Measurements from ENCODE around the gene ZNF331. TPM values are rescaled to one million over a fixed set of nuclear protein-coding genes. Genes with fewer than 3 reads are reported as not detected.

Gene ZNF331
- total and polyA plus RNA-seq, 2 of the 8 experiments (the other 6 are each of a cell fraction or from before 2014, with no cell fraction given) = 30.0 to 44.1 TPM

DNA sequence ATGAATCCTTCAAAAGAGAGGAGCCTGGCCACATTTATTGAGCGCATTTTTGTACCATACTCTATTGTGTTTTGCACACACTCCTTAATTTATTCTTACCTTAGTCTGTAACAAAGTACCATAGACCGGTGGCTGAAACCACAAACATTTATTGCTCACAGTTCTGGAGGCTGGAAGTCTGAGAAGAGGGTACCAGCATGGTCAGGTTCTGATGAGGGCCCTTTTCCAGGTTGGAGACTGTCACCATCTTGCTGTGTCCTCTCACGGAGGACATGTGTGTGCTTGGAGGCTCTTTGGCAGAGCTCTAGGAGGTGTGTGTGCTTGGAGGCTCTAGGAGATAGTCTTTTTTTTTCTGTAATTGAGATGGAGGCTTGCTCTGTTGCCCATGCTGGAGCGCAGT, 2.1 kb downstream of the ZNF331 start:
- peaks cover 7 to 15% (median 12%) of the 10 kb centered on the region in 4 experiments for H3K36me3 ChIP-seq (ENCODE audit: control insufficient read depth in 2 of 4, insufficient read depth in 4 of 4, low read length in 3 of 4)
- TF ChIP-seq CBX5 (IDR thresholded peaks at IDR 0.05; ENCODE audit: low read depth, low read length) (no peak), JUND (IDR thresholded peaks at IDR 0.05; ENCODE audit: low read length) (no peak), KDM5A (IDR thresholded peaks at IDR 0.05; ENCODE audit: low read length) (no peak)
- TF ChIP-seq, protein P1, sequence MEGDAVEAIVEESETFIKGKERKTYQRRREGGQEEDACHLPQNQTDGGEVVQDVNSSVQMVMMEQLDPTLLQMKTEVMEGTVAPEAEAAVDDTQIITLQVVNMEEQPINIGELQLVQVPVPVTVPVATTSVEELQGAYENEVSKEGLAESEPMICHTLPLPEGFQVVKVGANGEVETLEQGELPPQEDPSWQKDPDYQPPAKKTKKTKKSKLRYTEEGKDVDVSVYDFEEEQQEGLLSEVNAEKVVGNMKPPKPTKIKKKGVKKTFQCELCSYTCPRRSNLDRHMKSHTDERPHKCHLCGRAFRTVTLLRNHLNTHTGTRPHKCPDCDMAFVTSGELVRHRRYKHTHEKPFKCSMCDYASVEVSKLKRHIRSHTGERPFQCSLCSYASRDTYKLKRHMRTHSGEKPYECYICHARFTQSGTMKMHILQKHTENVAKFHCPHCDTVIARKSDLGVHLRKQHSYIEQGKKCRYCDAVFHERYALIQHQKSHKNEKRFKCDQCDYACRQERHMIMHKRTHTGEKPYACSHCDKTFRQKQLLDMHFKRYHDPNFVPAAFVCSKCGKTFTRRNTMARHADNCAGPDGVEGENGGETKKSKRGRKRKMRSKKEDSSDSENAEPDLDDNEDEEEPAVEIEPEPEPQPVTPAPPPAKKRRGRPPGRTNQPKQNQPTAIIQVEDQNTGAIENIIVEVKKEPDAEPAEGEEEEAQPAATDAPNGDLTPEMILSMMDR (IDR thresholded peaks at IDR 0.05; ENCODE audit: control extremely low read depth in 1 of 3, insufficient read depth in 1 of 3, low read depth in 1 of 3, low read length in 3 of 3) = no peak
- no peak overlapping the region for H2BK12ac ChIP-seq (ENCODE audit: low read depth, low read length)
- peaks cover 6% of the 10 kb centered on the region; the same call in 1 of the 2 replicates for H3K23me2 ChIP-seq (ENCODE audit: low read depth, low read length)
- FAIRE-seq = no peak
- no peaks in the 10 kb centered on the region for H3K27me3 ChIP-seq (replicated peaks in 1 of 4; ENCODE audit: control insufficient read depth in 3 of 4, extremely low read depth in 1 of 4, insufficient read depth in 3 of 4, low read length in 3 of 4)
- H3K79me2 ChIP-seq (ENCODE audit: control insufficient read depth in 1 of 2, insufficient read depth in 2 of 2, low read length in 2 of 2) = no peaks in the 10 kb centered on the region
- no peaks in the 10 kb centered on the region for H3K9me3 ChIP-seq (ENCODE audit: insufficient read depth in 2 of 2, low read depth in 1 of 2, low read length in 1 of 2)
- ChIA-PET POLR2A (ENCODE audit: partially characterized antibody) (interaction anchor here (0.8 to 3.5 kb wide), 2 partner anchors 9 to 19 kb away, joined by 3 to 13 read pairs; no protein-coding TSS in a partner anchor), CTCF (ENCODE audit: partially characterized antibody) (no interaction called here)
- no peak overlapping the region for H3K4ac ChIP-seq (replicated peaks; ENCODE audit: insufficient read length, low read depth, low read length)
- WGBS, 2 experiments (ENCODE audit: extremely low coverage in 1 of 2, insufficient coverage in 1 of 2, insufficient read length in 1 of 2, insufficient replicate concordance in 2 of 2, low coverage in 1 of 2, low lambda C conversion rate in 2 of 2, missing lambda C conversion rate in 1 of 2) = 66% methylated on average over 3 of the region's 4 CpGs; no CpG with 5 or more reads in 1 of the 2 experiments
- H3K4me1 ChIP-seq (replicated peaks in 1 of 4; ENCODE audit: control insufficient read depth in 3 of 4, insufficient read depth in 4 of 4, low read length in 3 of 4) = peaks cover 0 to 5% (median 0%) of the 10 kb centered on the region in 4 experiments; a peak in 2 of 7 replicates
- no peak overlapping the region for H3K9ac ChIP-seq (replicated peaks in 1 of 4; ENCODE audit: extremely low read depth in 1 of 4, low read depth in 3 of 4, low read length in 3 of 4)
- no peaks in the 10 kb centered on the region for H3K79me1 ChIP-seq (ENCODE audit: low read depth, low read length)
- H4K20me1 ChIP-seq (replicated peaks in 1 of 2; ENCODE audit: control insufficient read depth in 1 of 2, insufficient read depth in 2 of 2, low read length in 2 of 2) = peaks cover 2% of the 10 kb centered on the region in 2 experiments
- no peak overlapping the region for H3K23ac ChIP-seq (ENCODE audit: insufficient read length)
- no peak overlapping the region for H3K4me2 ChIP-seq (ENCODE audit: insufficient read depth in 1 of 2, low read depth in 2 of 2, low read length in 2 of 2)
- no peak overlapping the region for H3K18ac ChIP-seq (ENCODE audit: extremely low read depth, low read length)
- no peak overlapping the region for H3K27ac ChIP-seq (ENCODE audit: low read depth, low read length)
- H4K91ac ChIP-seq (replicated peaks; ENCODE audit: insufficient read length, low read length) = no peak overlapping the region
- no peak for DNase-seq (ENCODE audit: low read depth in 1 of 2, low spot score in 2 of 2)
- H3K14ac ChIP-seq (ENCODE audit: insufficient read length) = no peak overlapping the region
- no peak overlapping the region for H3K4me3 ChIP-seq (ENCODE audit: extremely low read depth in 1 of 4, insufficient read depth in 2 of 4, low read depth in 3 of 4, low read length in 4 of 4)
- no peak overlapping the region for H2AK5ac ChIP-seq (ENCODE audit: low read depth, low read length)
- no peak overlapping the region for H2BK20ac ChIP-seq (ENCODE audit: low read length)
- H4K5ac ChIP-seq (ENCODE audit: insufficient read length, low read depth, low read length) = no peak overlapping the region
- no peak overlapping the region for H2BK5ac ChIP-seq (ENCODE audit: low read depth, low read length)
- no peak overlapping the region for H3K56ac ChIP-seq (replicated peaks; ENCODE audit: insufficient read length, low read depth, low read length)
- no peak overlapping the region for H2AFZ ChIP-seq (ENCODE audit: low read length)
- H2BK120ac ChIP-seq (replicated peaks; ENCODE audit: low read depth, low read length) = no peak overlapping the region
- H2BK15ac ChIP-seq (ENCODE audit: low read length) = no peak overlapping the region
- no peak overlapping the region for H4K8ac ChIP-seq (ENCODE audit: extremely low read depth, insufficient read depth, low read length)

Data from H1 (cell line).